ENCODE results near the gene CYBC1.

CYBC1 gene

DNA sequence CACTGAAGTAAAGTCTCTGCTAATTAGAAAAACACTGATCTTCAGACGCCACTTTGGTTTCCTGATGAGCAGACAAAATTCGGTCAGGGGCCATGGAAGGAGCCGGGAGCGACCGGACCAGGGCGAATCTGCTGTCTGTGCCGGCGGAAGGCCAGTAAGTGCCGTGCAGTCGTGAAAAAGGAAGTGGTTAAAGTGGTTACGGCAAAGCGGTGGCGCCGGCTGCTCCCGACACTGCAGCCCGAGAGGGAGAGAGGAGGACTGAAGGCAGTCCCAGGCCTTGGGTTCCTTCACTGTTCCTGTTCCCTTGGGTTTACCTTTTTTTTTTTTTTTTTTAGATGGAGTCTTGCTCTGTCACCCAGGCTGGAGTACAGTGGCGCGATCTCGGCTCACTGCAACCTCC is 49.7 kb downstream of the CYBC1 start:
- H3K4me3 ChIP-seq (ENCODE audit: low read depth, low read length) = no peak overlapping the region
- TF ChIP-seq, protein P1, sequence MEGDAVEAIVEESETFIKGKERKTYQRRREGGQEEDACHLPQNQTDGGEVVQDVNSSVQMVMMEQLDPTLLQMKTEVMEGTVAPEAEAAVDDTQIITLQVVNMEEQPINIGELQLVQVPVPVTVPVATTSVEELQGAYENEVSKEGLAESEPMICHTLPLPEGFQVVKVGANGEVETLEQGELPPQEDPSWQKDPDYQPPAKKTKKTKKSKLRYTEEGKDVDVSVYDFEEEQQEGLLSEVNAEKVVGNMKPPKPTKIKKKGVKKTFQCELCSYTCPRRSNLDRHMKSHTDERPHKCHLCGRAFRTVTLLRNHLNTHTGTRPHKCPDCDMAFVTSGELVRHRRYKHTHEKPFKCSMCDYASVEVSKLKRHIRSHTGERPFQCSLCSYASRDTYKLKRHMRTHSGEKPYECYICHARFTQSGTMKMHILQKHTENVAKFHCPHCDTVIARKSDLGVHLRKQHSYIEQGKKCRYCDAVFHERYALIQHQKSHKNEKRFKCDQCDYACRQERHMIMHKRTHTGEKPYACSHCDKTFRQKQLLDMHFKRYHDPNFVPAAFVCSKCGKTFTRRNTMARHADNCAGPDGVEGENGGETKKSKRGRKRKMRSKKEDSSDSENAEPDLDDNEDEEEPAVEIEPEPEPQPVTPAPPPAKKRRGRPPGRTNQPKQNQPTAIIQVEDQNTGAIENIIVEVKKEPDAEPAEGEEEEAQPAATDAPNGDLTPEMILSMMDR (IDR thresholded peaks at IDR 0.05; ENCODE audit: low read depth, low read length, missing control alignments) = no peak
- no peak for DNase-seq (ENCODE audit: low read depth)

DNA sequence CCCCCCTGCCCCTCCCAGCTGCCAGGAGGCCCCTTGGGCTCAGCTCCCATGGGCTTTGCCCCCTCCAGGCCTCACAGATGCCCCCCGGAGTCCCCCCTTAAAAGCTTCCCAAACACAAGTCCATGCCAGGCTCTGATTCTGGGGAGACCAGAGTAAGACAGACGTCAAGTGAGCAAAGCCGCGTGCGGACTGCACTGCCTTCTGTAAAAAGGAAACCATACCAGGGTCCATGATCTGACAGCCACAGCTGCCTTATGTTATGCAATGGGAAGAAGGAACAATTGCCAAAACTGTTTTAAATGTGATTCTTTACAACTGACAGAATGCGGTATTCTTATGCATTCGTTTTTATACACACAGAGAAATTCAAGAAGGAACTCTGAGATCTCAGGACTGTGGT is 50.3 kb downstream of the CYBC1 start:
- TF ChIP-seq, protein P1 (IDR thresholded peaks at IDR 0.05; ENCODE audit: low read depth, low read length, missing control alignments) = no peak
- DNase-seq (ENCODE audit: low read depth) = no peak

DNA sequence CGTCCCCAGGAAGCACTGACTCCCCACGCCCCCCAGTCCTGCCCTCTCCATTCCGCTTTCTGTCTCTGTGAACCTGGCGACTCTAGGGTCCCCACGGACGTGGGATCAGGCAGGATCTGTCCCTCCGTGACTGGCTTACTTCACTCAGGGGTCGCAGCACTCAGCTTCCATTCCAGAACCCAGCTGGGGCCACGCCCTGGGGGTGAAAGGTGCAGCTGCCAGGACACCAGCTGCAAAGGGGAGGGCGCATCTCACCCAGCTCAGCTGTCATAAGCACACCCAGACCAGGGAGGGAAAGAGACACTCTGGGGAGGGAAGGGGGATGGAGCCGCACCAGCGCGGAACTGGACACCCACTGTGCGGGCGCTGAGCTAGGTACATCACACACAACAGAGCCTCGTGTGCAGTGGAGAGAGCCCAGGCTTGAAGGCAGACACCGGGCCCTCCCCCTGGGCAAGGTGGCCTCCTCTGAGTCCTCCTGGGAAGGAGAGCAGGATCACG is 50.9 kb downstream of the CYBC1 start:
- no peak overlapping the region for H3K4me3 ChIP-seq (ENCODE audit: low read depth, low read length)
- DNase-seq (ENCODE audit: low read depth) = no peak
- TF ChIP-seq, protein P1 (IDR thresholded peaks at IDR 0.05; ENCODE audit: low read depth, low read length, missing control alignments) = no peak

More for the DNA sequence above, 50.3 kb downstream of the CYBC1 start:
- H3K4me3 ChIP-seq (ENCODE audit: low read depth, low read length) = no peak overlapping the region

DNA sequence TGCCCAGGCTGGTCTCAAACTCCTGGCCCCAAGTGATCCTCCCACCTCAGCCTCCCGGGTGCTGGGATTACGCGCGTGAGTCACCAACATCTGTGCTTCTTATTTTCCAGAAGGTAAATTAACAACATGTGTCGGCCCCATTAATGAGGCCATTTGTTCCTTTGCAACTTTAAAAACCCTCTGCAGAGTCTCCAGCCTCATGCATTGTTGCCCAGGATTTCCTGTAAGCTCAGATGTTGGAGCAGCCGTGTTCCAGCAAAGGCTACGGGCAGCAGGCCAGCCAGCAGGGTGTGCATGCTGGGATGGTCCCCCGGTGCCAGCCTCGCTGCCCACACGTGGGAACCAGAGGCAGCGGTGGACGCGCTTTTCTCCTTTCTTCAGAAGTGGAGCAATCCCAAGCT is 51.5 kb downstream of the CYBC1 start:
- no peak for DNase-seq (ENCODE audit: low read depth)
- H3K4me3 ChIP-seq (ENCODE audit: low read depth, low read length) = no peak overlapping the region
- TF ChIP-seq, protein P1 (IDR thresholded peaks at IDR 0.05; ENCODE audit: low read depth, low read length, missing control alignments) = no peak

DNA sequence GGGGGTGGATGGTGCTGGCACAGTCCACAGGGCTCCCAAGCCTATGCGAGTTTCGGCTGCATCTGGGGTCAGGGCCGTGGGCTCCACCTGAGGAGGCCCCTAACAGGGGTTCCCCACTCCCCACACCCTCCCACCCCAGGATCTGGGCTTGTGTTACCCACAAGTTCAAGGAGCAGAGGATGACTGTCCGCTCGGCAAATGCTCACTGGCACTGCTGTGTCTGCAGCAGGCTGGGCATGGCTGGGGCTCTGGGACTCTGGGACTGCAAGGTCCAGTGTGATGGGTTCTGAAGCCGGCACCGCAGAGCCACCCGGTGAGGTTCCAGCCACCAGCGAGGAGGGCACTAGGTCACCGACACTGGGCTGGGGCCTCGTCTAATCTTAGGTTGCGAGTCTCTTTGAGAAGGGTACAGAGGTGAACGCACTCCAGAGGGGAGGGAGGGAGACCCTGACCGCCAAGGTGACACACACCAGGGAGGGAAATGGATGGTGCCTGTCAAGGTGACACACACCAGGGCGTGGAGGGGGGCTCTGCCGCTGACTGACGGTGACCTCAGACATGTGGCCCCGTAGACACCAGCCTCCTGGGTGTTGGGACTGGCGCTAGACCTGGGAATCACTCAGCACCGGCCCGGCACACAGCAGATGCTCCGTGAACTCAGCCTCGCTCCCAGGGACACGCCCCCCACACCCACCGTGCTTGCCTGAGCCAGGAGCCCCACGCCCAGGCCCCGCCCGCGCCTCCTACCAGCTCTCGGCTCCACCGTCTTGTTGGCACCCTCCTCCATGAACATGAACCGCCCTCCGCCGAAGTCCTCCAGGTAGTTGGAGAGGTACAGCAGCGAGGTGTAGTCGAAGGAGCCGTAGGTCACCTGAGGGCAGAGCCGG is 52.9 kb downstream of the CYBC1 start:
- TF ChIP-seq, protein P1 (IDR thresholded peaks at IDR 0.05; ENCODE audit: low read depth, low read length, missing control alignments) = no peak
- no peak overlapping the region for H3K4me3 ChIP-seq (ENCODE audit: low read depth, low read length)
- DNase-seq (ENCODE audit: low read depth) = no peak

DNA sequence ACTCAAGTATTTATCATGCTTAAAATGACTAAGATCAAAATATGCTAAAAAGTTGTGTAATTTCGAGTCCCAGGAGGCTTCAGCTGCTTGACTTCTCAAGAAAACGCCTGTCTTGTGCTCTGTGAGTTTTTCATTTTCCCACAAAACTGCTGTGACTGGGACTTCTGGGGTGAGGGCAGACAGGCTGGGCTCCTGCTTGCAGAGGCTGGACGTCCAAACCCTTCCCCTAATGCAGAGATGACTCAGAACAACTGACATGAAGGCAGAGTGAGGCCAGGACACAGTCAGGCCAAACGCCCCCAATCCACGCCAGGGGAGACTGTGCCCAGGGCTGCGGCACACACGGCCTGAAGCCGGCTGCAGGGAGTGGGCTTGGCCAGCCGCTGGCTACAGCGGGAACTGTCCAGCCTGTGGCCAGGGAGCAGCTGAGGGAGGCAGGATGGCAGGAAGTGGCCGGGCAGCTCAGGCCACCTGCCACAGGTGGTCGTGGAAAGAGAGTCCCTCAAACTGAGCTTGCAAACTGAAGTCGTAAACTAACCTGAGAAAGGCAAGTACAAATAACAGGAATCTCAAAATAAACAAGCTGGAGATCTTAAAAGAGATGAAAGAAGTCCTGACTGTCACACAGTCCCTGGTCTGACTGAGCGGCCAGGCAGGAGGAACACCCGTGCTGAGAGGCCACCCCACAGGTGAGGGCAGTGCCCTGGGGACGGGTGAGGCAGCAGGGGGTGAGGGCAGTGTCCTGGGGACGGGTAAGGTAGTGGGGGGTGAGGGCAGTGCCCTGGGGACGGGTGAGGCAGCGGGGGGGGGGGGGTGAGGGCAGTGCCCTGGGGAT is 53.7 kb downstream of the CYBC1 start:
- DNase-seq (ENCODE audit: low read depth) = no peak
- TF ChIP-seq, protein P1 (IDR thresholded peaks at IDR 0.05; ENCODE audit: low read depth, low read length, missing control alignments) = no peak

More for the DNA sequence above, 53.7 kb downstream of the CYBC1 start:
- H3K4me3 ChIP-seq (ENCODE audit: low read depth, low read length) = no peak overlapping the region
